Esophagus muscularis mucosa (tissue), 3 donors: ENCODE measurements around the gene SLC23A2.

Source experiments
- CTCF ChIP-seq, 3 experiments: fragments of 200-600 bp in 2 of 3; fragments of 450-650 bp in 1 of 3; sonication (generic) in 2 of 3; IDR thresholded peaks; one replicate each; pipeline ENCODE4 v1.5.1; 2017 to 2019; ENCODE audit warnings: antibody characterized with exemption in 3 of 3, mild to moderate bottlenecking in 2 of 3, moderate library complexity in 1 of 3
- EP300 ChIP-seq: sonication (generic); formaldehyde crosslinking; IDR thresholded peaks from one replicate; pipeline ENCODE4 v1.6.1; 2017; ENCODE audit warnings: antibody characterized with exemption

GRCh38 chr20:4880051-4880450, 121.3 kb downstream of the SLC23A2 start:
- TF ChIP-seq CTCF (IDR thresholded peaks at IDR 0.05): no peak
- no peak for TF ChIP-seq EP300
